C4-2B (cell line): ENCODE data around the gene DNAH3.

Experiments
- CTCF ChIP-seq: fragments of 450-650 bp; conservative IDR thresholded peaks from 2 replicates; pipeline ENCODE4 v1.5.1; 2017; ENCODE audit warnings: mild to moderate bottlenecking
- ZFX ChIP-seq: fragments of 450-650 bp; IDR thresholded peaks from 2 replicates; pipeline ENCODE4 v1.6.1; 2017

DNA sequence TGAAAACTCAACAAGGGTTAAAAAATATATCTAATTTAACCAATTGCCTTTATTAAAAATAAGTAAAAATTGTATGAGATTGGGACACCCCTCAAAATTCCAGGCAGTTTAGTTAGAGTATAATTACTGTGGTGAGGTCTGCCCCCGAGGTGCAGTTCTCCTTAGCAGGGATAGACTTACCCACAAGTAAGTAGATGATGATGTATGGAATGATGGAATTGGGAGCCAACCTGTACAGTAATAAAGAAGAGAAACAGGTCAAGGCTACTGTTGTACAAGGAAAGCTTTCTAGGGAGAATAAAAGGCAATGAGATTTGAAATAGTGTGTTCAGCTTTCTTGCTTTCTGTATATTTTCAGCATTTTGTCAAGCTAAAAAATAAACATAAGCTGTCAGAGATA lies 9.6 kb upstream of the DNAH3 start:
- TF ChIP-seq CTCF, result no peak
- TF ChIP-seq ZFX, result no peak
